ENCODE results near the gene HAND1.
A peak's percentile ranks its signal among the peaks of the same experiment; 100 is the strongest.

The HAND1 gene

GRCh38 chr5:154456540-154456939 is 21.5 kb downstream of the HAND1 start:
- DNase-seq (ENCODE audit: low spot score in 2 of 2) (no peak), ATAC-seq (replicated peaks; ENCODE audit: extremely low read depth, poor library complexity, severe bottlenecking) (no peak)
- no peak overlapping the region for H3K27ac Mint-ChIP-seq (ENCODE audit: low read depth)
- H3K27me3 Mint-ChIP-seq = no peaks in the 10 kb centered on the region
- no peaks in the 10 kb centered on the region for H3K9me3 Mint-ChIP-seq
- H3K4me3 Mint-ChIP-seq = no peak overlapping the region
- H3K36me3 Mint-ChIP-seq (ENCODE audit: insufficient read depth) = peaks cover 45% of the 10 kb centered on the region
- H3K4me1 Mint-ChIP-seq = no peaks in the 10 kb centered on the region

- Mint-ChIP-seq H3K9me3 (no peaks in the 10 kb centered on the region), H3K27me3 (no peaks in the 10 kb centered on the region), H3K27ac (ENCODE audit: low read depth) (no peak overlapping the region), H3K4me1 (peaks cover 3% of the 10 kb centered on the region), H3K36me3 (ENCODE audit: insufficient read depth) (peaks cover 48% of the 10 kb centered on the region), H3K4me3 (no peak overlapping the region)
- DNase-seq (ENCODE audit: low spot score in 2 of 2) (no peak), ATAC-seq (replicated peaks; ENCODE audit: extremely low read depth, poor library complexity, severe bottlenecking) (no peak)
These were observed 22.4 kb downstream of the HAND1 start for GRCh38 chr5:154455585-154455984.

- no peaks in the 10 kb centered on the region for H3K9me3 Mint-ChIP-seq
- no peak for DNase-seq (ENCODE audit: low spot score in 2 of 2)
- H3K27ac Mint-ChIP-seq (ENCODE audit: low read depth) = no peak overlapping the region
- peaks cover 34% of the 10 kb centered on the region for H3K4me1 Mint-ChIP-seq
- peaks cover 42% of the 10 kb centered on the region for H3K36me3 Mint-ChIP-seq (ENCODE audit: insufficient read depth)
- H3K27me3 Mint-ChIP-seq = no peaks in the 10 kb centered on the region
- ATAC-seq (replicated peaks; ENCODE audit: extremely low read depth, poor library complexity, severe bottlenecking) = no peak
- H3K4me3 Mint-ChIP-seq = no peak overlapping the region
These were observed 26.1 kb downstream of the HAND1 start for GRCh38 chr5:154451957-154452356.

GRCh38 chr5:154449786-154450185 is 28.2 kb downstream of the HAND1 start:
- Mint-ChIP-seq H3K27me3 (no peaks in the 10 kb centered on the region), H3K9me3 (no peaks in the 10 kb centered on the region), H3K36me3 (ENCODE audit: insufficient read depth) (peaks cover 38% of the 10 kb centered on the region), H3K4me1 (peaks cover 48% of the 10 kb centered on the region), H3K4me3 (no peak overlapping the region), H3K27ac (ENCODE audit: low read depth) (no peak overlapping the region)
- ATAC-seq (replicated peaks; ENCODE audit: extremely low read depth, poor library complexity, severe bottlenecking) (no peak), DNase-seq (ENCODE audit: low spot score in 2 of 2) (no peak)

- Mint-ChIP-seq H3K27me3 (no peaks in the 10 kb centered on the region), H3K9me3 (no peaks in the 10 kb centered on the region), H3K4me3 (peak overlapping the region; percentile 84), H3K36me3 (ENCODE audit: insufficient read depth) (peaks cover 28% of the 10 kb centered on the region), H3K4me1 (peaks cover 64% of the 10 kb centered on the region), H3K27ac (ENCODE audit: low read depth) (peak overlapping the region; percentile 10)
- DNase-seq (ENCODE audit: low spot score in 2 of 2) (no peak), ATAC-seq (replicated peaks; ENCODE audit: extremely low read depth, poor library complexity, severe bottlenecking) (no peak)
These were observed 30.8 kb downstream of the HAND1 start for GRCh38 chr5:154447089-154447725.

- Mint-ChIP-seq H3K36me3 (ENCODE audit: insufficient read depth) (peaks cover 31% of the 10 kb centered on the region), H3K9me3 (no peaks in the 10 kb centered on the region), H3K4me1 (peaks cover 72% of the 10 kb centered on the region), H3K27me3 (no peaks in the 10 kb centered on the region), H3K4me3 (peak overlapping the region; percentile 98), H3K27ac (ENCODE audit: low read depth) (peak overlapping the region; percentile 96)
- ATAC-seq (replicated peaks; ENCODE audit: extremely low read depth, poor library complexity, severe bottlenecking) (peak; percentile 9), DNase-seq (ENCODE audit: low spot score in 2 of 2) (peak in 1 of 2 donors; percentile 25)
These were observed 31.6 kb downstream of the HAND1 start for GRCh38 chr5:154446195-154447088.

GRCh38 chr5:154445422-154446194 is 32.4 kb downstream of the HAND1 start, which contains the start of gene SAP30L:
Gene SAP30L, plus strand, starts transcription at chr5:154445997. Its CDS starts 608 bp downstream, at chr5:154446605.
- Mint-ChIP-seq H3K27ac (ENCODE audit: low read depth) (peak within 1 kb of the TSS; percentile 96), H3K4me1 (peaks cover 73% of the 10 kb centered on the region), H3K27me3 (no peaks in the 10 kb centered on the region), H3K9me3 (no peaks in the 10 kb centered on the region), H3K36me3 (ENCODE audit: insufficient read depth) (peaks cover 34% of the 10 kb centered on the region), H3K4me3 (peak within 1 kb of the TSS; percentile 98)
- peak; percentile 95 for DNase-seq (ENCODE audit: low spot score in 2 of 2)
- peak; percentile 92 for ATAC-seq (replicated peaks; ENCODE audit: extremely low read depth, poor library complexity, severe bottlenecking)

- H3K27me3 Mint-ChIP-seq = no peaks in the 10 kb centered on the region
- H3K27ac Mint-ChIP-seq (ENCODE audit: low read depth) = peak overlapping the region; percentile 96
- H3K4me1 Mint-ChIP-seq = peaks cover 67% of the 10 kb centered on the region
- DNase-seq (ENCODE audit: low spot score in 2 of 2) = no peak
- no peak for ATAC-seq (replicated peaks; ENCODE audit: extremely low read depth, poor library complexity, severe bottlenecking)
- H3K36me3 Mint-ChIP-seq (ENCODE audit: insufficient read depth) = peaks cover 36% of the 10 kb centered on the region
- peak overlapping the region; percentile 98 for H3K4me3 Mint-ChIP-seq
- H3K9me3 Mint-ChIP-seq = no peaks in the 10 kb centered on the region
These were observed 33.2 kb downstream of the HAND1 start for GRCh38 chr5:154444556-154445421.

GRCh38 chr5:154442801-154443200 is 35.2 kb downstream of the HAND1 start:
- Mint-ChIP-seq H3K4me3 (no peak overlapping the region), H3K4me1 (peaks cover 55% of the 10 kb centered on the region), H3K36me3 (ENCODE audit: insufficient read depth) (peaks cover 47% of the 10 kb centered on the region), H3K27ac (ENCODE audit: low read depth) (no peak overlapping the region), H3K9me3 (no peaks in the 10 kb centered on the region), H3K27me3 (no peaks in the 10 kb centered on the region)
- DNase-seq (ENCODE audit: low spot score in 2 of 2) (no peak), ATAC-seq (replicated peaks; ENCODE audit: extremely low read depth, poor library complexity, severe bottlenecking) (no peak)

GRCh38 chr5:154440540-154440939 is 37.5 kb downstream of the HAND1 start:
- H3K27me3 Mint-ChIP-seq = no peaks in the 10 kb centered on the region
- ATAC-seq (replicated peaks; ENCODE audit: extremely low read depth, poor library complexity, severe bottlenecking) (no peak), DNase-seq (ENCODE audit: low spot score in 2 of 2) (no peak)
- H3K27ac Mint-ChIP-seq (ENCODE audit: low read depth) = no peak overlapping the region
- peaks cover 55% of the 10 kb centered on the region for H3K36me3 Mint-ChIP-seq (ENCODE audit: insufficient read depth)
- H3K9me3 Mint-ChIP-seq = no peaks in the 10 kb centered on the region
- no peak overlapping the region for H3K4me3 Mint-ChIP-seq
- peaks cover 41% of the 10 kb centered on the region for H3K4me1 Mint-ChIP-seq

GRCh38 chr5:154437281-154437965 is 40.6 kb downstream of the HAND1 start:
- Mint-ChIP-seq H3K4me3 (no peak overlapping the region), H3K4me1 (peaks cover 19% of the 10 kb centered on the region), H3K36me3 (ENCODE audit: insufficient read depth) (peaks cover 59% of the 10 kb centered on the region)

More at GRCh38 chr5:154437281-154437965, 40.6 kb downstream of the HAND1 start:
- ATAC-seq (replicated peaks; ENCODE audit: extremely low read depth, poor library complexity, severe bottlenecking) (no peak), DNase-seq (ENCODE audit: low spot score in 2 of 2) (no peak)
- Mint-ChIP-seq H3K9me3 (no peaks in the 10 kb centered on the region), H3K27me3 (no peaks in the 10 kb centered on the region), H3K27ac (ENCODE audit: low read depth) (no peak overlapping the region)

All from central memory CD8-positive, alpha-beta T cell (primary cell).